Measurements from ENCODE around the gene PIK3CA.
A peak's percentile ranks its signal among the peaks of the same experiment; 100 is the strongest.
"Not testable (repeated sequence)": the region's sequence is repeated elsewhere in the genome, so short reads cannot be mapped to it uniquely, and the experiment has no call there.

PIK3CA gene

DNA sequence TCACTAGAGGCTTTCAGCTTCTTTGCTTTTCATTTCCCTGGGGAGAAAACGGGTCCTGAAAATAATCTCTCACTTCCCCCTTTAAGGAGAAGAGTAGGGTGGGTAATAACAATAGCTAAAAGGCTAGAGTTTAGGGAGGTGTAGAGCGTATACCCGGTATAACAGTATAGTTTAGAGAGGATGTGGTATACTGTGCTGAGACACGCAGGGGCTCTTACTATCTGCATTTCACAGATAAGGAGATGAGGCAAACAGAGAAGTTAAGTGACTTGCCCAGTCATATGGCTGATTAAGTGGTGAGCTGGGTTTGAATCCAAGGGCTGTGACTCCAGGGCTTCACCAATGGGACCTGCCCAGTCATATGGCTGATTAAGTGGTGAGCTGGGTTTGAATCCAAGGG lies 117.7 kb downstream of the PIK3CA start:
- DNase-seq: no peak

- no peak for DNase-seq
Observed at GRCh38 chr3:179266701-179267211, 118.6 kb downstream of the PIK3CA start.

GRCh38 chr3:179268400-179269051 lies 120.4 kb downstream of the PIK3CA start:
- no peak for DNase-seq

- no peak for DNase-seq
Observed at GRCh38 chr3:179269152-179269707, 121.1 kb downstream of the PIK3CA start.

DNA sequence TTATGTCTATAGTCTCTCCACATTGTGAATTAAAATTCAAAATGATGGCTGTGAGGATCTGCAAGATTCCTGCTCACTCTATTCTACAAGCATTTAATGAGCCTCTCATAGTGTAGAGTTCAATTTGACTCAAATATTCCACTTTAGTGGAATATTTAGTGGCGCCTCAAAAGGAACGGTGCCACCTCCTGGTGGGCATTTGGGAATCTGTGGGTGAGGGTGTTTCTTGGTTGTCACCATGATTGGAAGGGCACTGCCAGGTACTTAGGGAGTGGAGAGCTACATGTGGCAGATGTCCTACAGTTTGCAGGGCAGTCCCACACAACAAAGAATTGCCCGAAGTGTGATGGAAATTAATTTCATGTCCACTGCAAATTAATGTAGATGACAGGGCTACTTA lies 124.2 kb downstream of the PIK3CA start:
- peak; percentile 4 for DNase-seq

DNA sequence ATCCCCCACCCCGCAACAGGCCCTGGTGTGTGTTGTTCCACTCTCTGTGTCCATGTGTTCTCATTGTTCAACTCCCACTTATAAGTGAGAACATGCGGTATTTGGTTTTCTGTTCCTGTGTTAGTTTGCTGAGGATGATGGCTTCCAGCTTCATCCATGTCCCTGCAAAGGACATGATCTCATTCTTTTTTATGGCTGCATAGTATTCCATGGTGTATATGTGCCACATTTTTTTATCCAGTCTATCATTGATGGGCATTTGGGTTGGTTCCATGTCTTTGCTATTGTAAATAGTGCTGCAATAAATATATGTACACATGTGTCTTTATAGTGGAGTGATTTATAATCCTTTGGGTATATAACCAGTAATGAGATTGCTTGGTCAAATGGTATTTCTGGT lies 126.3 kb downstream of the PIK3CA start:
- not testable (repeated sequence) for DNase-seq

- no peak for DNase-seq
Observed at GRCh38 chr3:179276001-179276400, 127.8 kb downstream of the PIK3CA start.

DNA sequence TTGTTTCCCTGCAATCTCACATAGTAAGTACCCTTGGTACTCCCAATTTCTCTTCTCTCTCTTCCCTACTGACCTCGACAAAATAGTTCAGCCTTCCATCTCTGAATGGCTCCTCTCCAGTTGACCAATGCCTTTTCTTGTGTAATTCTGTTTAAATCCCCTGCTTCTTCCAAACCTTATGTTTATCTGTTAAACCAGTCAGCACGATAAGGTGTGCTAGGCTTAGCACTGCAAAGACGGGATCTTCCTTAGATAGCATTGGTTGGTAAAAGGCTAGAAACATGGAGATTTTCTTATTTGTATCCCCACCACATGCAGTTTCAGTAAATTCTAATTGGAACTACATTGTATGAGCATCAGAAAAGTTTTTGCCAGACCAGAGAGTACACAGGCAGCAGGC lies 128.6 kb downstream of the PIK3CA start:
- DNase-seq: no peak

DNA sequence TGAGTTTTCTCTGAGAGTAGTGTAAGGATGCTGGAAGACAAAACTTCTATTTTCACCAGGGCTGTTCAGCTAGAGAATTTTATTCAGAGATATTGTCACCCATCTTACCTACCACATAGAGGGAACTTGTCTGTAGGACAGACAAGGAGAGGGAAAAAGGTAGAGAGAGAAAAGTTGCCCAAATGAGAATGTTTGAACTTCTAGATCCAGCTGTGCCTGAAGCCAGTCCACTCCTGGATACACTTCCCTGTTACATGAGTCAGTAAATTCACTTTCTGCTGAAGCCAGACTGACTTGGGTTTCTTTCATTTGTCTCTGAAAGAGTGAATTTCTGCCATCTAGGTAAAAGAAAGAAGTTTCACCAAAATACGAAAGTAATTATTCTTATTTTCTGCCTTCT lies 130.0 kb downstream of the PIK3CA start:
- no peak for DNase-seq

- no peak for DNase-seq
Observed at GRCh38 chr3:179278932-179279693, 131.0 kb downstream of the PIK3CA start.

GRCh38 chr3:179279837-179280236 lies 131.7 kb downstream of the PIK3CA start:
- no peak for DNase-seq

DNA sequence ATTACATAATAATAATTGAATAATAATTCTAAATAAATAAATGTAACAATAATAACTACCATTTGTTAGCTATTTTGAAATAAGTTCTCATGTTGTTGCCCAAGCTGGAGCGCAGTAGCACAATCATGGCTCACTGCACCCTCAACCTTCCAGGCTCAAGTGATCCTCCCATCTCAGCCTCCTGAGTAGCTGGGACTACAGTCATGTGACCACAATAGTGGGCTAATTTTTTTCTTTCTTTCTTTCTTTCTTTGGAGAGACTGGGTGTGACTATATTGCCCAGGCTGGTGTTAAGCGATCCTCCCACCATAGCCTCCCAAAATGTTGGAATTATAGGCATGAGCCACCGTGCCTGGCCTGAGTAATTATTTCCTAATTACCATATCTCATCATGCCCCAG lies 133.7 kb downstream of the PIK3CA start:
- no peak for DNase-seq

- no peak for DNase-seq
Observed at GRCh38 chr3:179286331-179286730, 138.2 kb downstream of the PIK3CA start.

GRCh38 chr3:179288845-179289244 lies 140.7 kb downstream of the PIK3CA start:
- DNase-seq: no peak

- DNase-seq: no peak
Observed at GRCh38 chr3:179289295-179289694, 141.1 kb downstream of the PIK3CA start.

All from NCI-H1694 treated with DMSO at 0.1 percent for 48 hours (cell line).